ENCODE measurements around the gene CELA2B.
"Not testable (repeated sequence)": the region's sequence is repeated elsewhere in the genome, so short reads cannot be mapped to it uniquely, and the experiment has no call there.

- TF ChIP-seq CTCF (IDR thresholded peaks at IDR 0.05; ENCODE audit: low read depth, low read length, missing input control); YY1 (IDR thresholded peaks at IDR 0.05); TAF1 (conservative IDR thresholded peaks at IDR 0.05); RAD21 (IDR thresholded peaks at IDR 0.05); GABPA (IDR thresholded peaks at IDR 0.05 in 1 of 2, conservative IDR thresholded peaks at IDR 0.05 in 1 of 2); ATF3 (IDR thresholded peaks at IDR 0.05); MAX (IDR thresholded peaks at IDR 0.05); REST (IDR thresholded peaks at IDR 0.05); FOXA2 (IDR thresholded peaks at IDR 0.05); JUND (IDR thresholded peaks at IDR 0.05); EGR1 (IDR thresholded peaks at IDR 0.05; ENCODE audit: low read depth in 2 of 2); HNF4A (conservative IDR thresholded peaks at IDR 0.05): not testable (repeated sequence)
These were observed 12.7 kb upstream of the CELA2B start for GRCh38 chr1:15463064-15463800.
